ENCODE results near the gene HCRTR1.
A peak's percentile ranks its signal among the peaks of the same experiment; 100 is the strongest.

Gene HCRTR1

GRCh38 chr1:31617218-31617915 lies at the start of gene HCRTR1:
TSS of gene HCRTR1 (plus strand) at chr1:31617689. CDS start at chr1:31619193, 1,504 bp downstream.
- no peak for DNase-seq (ENCODE audit: low spot score)

DNA sequence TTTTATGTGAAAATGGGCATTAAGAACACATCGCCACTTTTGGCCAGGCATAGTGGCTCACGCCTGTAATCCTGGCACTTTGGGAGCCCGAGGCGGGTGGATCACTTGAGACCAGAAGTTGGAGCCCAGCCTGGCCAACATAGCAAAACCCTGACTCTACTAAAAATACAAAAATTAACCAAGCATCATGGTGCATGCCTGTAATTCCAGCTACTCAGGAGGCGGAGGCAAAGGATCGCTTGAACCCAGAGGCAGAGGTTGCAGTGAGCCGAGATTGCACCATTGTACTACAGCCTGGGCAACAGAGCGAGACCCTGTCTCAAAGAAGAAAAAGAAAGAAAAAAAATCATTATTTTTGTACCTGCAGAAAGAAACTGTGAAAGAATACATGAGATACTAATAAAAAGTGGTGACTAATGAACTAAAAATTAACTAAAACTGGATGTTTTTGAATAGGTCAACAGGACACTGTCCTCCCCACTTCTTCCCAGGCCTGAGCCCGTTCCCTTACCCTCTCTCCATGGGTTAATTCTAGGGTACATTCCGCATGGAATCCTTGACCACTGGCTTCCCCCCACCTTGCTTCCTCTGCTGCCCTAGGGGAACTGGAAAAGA lies 49.4 kb upstream of the HCRTR1 start:
- DNase-seq (ENCODE audit: low spot score) = no peak

DNA sequence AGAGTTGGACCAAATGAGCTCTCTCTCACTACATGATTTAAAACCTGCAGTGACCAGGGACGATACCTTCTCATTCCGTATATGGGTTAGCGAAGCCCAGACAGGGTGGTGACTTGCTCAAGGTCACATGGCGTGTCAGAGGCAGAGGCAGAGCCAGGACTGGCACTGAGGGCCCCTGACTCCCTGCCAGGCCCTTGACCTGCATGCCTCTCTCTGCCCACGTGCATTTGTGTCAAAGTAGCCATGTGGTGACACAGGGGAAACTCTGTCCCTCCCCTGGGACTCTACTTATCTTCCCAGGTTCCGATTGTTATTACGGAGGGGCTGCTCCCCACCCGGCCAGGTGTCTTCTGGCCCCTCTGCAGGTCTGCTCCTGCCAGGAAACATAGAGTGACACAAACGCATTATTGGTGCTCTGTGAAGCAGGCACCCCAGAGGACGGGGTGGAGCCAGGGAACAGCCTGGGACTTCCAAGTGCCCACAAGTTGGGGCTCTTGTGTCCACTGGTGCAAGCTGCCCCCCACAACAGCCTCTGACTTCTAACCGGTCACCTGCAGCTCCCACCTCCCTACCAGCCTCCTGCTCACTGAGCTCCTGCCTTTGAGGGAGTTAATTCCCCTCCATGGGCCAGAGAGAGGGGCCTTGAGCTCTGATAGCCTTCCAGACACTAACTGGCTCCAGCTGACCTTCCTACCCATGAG lies 48.4 kb upstream of the HCRTR1 start:
- DNase-seq (ENCODE audit: low spot score) = no peak

DNA sequence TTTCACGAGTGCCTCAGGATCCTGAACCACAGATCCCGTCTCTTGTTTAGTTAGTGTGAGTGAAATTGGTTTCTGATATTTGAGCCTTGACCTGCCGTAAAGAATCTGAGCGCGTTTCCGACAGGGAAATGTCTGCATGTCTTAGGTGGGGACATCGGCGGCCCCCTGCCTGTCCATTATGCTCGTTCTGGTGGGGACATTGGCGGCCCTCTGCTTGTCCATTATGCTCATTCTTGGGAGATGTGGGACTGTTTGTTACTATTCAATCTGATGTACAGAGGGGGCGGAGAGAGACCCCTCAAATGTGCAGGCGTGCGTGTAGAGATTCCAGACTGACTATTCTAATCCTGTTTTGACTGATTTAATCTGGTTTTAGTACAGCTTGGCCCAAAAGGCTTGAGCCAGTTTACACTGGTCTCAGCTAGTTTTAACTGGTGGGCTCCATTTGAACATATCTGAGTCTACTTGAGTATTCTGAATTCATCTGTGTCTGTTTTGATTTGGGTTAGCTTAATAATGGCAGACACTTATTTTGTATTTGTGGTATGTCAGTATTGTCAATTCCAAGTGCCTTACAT lies 47.8 kb upstream of the HCRTR1 start:
- peak; percentile 34 for DNase-seq (ENCODE audit: low spot score)

GRCh38 chr1:31570228-31570627 lies 47.3 kb upstream of the HCRTR1 start:
- DNase-seq (ENCODE audit: low spot score) = peak; percentile 41

- DNase-seq (ENCODE audit: low spot score) = no peak
These were observed 46.6 kb upstream of the HCRTR1 start for GRCh38 chr1:31570906-31571305.

DNA sequence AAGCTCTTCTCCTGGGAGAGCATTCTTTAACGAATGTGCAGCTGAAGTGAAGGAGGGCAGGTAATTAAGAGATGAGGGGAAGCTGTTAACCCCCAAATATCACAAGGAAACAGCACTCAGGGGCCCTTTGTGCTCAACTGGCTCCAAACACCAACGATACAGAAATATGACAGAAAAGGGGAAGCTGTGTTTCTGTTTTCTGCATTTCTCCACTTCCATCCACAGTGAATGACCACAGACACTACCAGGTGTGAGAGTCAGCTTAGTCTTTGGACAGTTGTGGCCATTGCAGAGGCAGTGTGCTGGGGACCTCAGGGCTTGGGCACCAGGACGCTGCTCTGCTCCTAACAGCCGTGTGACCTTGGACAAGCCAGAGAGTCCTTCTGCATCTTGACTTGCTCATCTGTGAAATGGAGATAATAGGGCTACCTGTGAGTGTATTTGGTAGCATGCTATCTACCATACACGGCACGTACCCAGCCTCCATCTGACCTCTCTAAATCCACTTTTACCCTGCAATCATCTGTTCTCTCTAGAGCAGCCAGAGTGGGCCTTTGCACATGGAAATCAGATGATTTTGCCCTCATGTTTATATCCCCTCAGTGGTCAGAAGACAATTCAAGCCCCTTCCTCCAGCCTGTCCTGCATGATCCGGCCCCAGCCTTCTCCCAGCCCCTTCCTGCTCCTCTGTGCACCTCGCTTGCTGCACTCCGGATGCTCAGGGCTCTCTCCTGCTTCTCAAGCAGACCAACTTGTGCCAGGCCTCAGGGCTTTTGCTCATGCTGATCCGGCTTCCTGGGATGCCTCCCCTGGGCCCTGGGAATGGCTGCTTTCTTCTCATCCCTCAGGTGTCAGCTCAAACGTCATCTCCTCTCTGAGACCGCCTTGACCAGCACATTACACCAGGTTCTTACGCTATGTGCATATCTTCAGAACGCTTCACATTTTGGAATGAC lies 45.9 kb upstream of the HCRTR1 start:
- DNase-seq (ENCODE audit: low spot score) = peak; percentile 32

DNA sequence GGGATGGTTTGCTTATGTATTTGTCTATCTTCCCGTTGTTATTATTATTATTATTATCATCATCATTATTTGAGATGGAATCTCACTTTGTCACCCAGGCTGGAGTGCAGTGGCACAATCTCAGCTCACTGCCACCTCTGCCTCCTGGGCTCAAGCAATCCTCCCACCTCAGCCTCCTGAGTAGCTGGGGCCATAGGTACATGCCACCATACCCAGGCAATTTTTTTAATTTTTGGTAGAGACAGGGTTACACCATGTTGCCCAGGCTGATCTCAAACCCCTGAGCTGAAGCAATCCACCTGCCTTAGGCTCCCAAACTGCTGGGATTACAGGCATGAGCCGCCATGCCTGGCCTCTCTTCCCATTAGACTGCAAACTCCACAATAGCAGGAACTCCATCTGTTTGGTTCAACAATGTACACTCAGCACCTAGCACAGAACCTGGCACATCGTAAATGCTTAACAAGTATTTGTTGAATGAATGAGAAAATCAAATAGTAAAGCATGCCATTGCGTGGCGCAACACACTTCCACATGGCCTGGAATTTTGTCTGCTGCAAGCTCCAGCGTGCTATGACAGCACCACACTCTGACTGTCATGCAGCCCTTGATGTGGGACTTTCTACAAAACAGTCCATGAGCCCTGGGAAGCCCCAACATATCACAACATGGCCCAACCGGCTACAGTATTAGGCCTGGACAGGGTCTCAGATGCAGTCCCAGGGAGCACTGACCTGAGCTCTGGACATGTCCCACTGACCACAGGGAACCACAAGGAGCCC lies 45.0 kb upstream of the HCRTR1 start:
- DNase-seq (ENCODE audit: low spot score) = peak; percentile 34

DNA sequence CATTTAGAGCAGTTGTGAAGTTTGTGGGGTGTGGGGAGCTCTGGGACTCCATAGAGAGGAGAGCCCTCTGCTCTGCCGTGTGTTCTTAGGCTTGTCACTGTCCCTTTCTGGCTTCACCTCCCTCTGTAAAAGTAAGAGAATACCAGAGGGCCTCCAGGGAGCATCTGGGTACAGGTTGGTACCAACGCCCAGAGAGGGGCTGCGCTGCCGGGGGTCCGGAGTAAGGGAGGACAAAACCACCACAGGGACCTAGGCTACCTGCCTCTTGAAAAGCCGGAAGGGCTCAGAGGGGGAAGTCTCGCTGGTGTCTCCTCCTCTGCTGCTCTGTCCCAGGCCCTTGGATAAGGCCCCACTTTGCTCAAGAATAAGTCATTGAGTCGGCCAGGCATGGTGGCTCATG lies 44.2 kb upstream of the HCRTR1 start:
- DNase-seq (ENCODE audit: low spot score) = no peak

GRCh38 chr1:31574749-31575368 lies 42.6 kb upstream of the HCRTR1 start:
- no peak for DNase-seq (ENCODE audit: low spot score)

DNA sequence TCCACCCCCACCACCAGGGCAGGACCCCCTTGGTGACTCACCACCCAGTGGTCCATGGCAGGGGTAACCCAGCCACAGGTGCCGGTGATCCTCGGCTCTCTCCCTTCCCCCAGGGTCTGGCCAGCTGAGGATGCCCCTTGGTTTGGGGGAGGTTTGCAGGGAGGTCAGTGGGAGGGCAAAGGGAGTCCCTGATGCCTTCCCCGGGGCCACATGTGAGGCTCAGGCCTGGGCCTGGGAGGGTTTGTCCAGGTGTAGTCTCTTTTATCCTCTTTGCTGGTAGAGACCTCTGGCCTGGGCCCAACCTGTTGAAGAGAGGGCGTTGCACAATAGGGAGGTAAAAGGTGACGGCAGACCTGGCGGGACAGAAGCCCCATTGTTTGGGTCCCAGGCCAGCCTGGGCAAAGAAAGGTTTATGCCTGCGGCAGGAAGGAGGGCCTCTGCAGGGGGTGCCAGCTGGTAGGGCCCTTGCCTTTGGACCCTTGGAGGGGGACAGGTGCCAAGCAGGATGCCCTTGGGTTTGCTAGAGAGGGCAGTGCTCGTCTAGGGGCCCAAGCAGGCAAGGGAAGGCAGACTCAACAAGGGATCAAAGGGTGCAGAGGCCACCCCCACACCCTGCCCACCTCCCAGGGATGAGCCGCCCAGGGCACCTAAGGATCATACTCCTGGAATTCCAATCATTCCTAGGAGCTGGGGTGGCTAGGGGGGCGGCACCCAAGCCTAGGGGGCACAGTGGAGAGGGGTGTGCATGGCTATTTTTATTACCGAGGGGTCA lies 41.9 kb upstream of the HCRTR1 start:
- peak; percentile 49 for DNase-seq (ENCODE audit: low spot score)

DNA sequence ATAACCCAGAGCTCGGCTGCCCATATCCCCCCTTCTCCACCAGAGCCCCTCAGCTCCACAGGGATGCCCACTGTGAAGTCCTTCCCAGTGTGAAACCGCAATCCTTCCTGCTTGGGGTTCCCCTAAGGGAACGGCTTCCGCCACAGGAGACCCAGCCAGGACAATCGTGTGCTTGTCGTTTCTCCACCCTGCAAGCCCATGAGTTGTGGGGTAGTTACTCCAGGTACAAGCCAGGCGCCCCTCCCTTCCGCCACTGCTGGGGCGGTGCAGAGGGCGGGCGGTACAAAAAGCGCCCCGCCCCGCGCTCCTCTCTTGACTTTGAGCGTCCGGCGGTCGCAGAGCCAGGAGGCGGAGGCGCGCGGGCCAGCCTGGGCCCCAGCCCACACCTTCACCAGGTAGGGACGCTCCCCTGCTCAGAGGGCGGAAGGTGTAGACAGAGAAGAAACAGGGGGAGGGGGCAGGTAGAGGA lies 41.3 kb upstream of the HCRTR1 start, which contains the start of gene TINAGL1:
Gene TINAGL1 (plus strand): TSS at position 315 of the 469 bp plus-strand sequence. CDS start 634 bp downstream, outside the sequence.
- DNase-seq (ENCODE audit: low spot score) = peak; percentile 54

GRCh38 chr1:31576743-31577455 lies 40.6 kb upstream of the HCRTR1 start:
- peak; percentile 40 for DNase-seq (ENCODE audit: low spot score)

DNA sequence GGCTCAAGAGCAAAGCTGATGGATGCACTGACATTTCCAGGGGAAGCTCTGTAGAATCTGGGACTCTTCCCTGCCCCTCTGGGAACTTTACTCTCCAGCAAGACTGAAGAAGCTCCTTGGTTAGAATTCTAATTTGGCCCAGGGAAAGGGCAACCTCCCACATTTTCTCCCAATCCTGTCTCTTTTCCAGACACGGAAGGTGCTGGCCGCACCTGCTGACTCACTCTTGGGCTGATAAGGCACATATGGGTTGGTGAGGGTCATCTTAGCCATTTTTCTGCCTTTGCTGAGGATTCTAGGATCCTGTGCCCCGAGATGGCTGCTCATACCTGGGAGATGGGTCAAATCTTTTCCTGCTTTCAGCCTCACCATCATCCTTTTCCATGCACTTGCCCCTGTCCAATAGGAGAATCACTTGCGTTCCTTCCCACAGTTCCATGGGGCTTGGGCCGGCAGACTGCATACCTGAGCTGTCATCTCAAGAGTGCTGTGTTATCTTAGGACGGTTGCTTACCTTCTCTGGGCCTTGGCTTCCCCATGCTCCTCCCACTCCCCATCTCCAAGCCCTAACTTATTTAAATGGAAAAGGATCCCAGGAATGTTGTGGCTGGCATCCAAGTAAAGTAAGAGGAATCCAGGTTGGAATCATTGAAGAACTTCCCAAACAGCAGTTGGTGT lies 39.8 kb upstream of the HCRTR1 start:
- DNase-seq (ENCODE audit: low spot score) = peak; percentile 32

- peak; percentile 48 for DNase-seq (ENCODE audit: low spot score)
These were observed 38.1 kb upstream of the HCRTR1 start for GRCh38 chr1:31579374-31579773.

- DNase-seq (ENCODE audit: low spot score) = no peak
These were observed 37.0 kb upstream of the HCRTR1 start for GRCh38 chr1:31580513-31580870.

- DNase-seq (ENCODE audit: low spot score) = peak; percentile 39
These were observed 36.4 kb upstream of the HCRTR1 start for GRCh38 chr1:31580891-31581603.

All from ecto neural progenitor cell (in vitro differentiated cells).